AG04450 (cell line): ENCODE results near the gene RETREG2. TPM values are rescaled to one million over a fixed set of nuclear protein-coding genes. Genes with fewer than 3 reads are reported as not detected.

Source experiments
- CTCF ChIA-PET: fragments of 300-600, 350-600 bp; formaldehyde crosslinking; extraction: SDS; loops from one replicate; lab custom pipeline; 2022; ENCODE audit warnings: antibody characterized with exemption, inconsistent platforms; lab: Charles Lee
- POLR2A ChIA-PET: fragments of 350-600 bp; formaldehyde crosslinking; extraction: SDS; loops from one replicate; lab custom pipeline; 2021; ENCODE audit warnings: antibody characterized with exemption, inconsistent platforms; lab: Yijun Ruan, JAX
- DNase-seq: peaks from one replicate; pipeline ENCODE4 v3.0.0-alpha.2; 2011; ENCODE audit warnings: low read depth, low spot score
- H3K27ac ChIP-seq: one replicate; pipeline ENCODE4 v1.5.1; 2012; ENCODE audit warnings: low read depth, low read length, control low read depth
- H3K27me3 ChIP-seq: one replicate; pipeline ENCODE4 v1.6.0; 2012; ENCODE audit warnings: low read length; ENCODE audit not compliant: control insufficient read depth, insufficient read depth
- H3K4me3 ChIP-seq: 2 replicates; pipeline ENCODE4 v1.5.1; 2011; ENCODE audit warnings: mild to moderate bottlenecking, low read depth, low read length, control low read depth
- H3K9me3 ChIP-seq: 2 replicates; pipeline ENCODE4 v1.5.1; 2012; ENCODE audit warnings: low read length; ENCODE audit not compliant: control insufficient read depth, insufficient read depth
- CTCF ChIP-seq: IDR thresholded peaks from 2 replicates; pipeline ENCODE4 v1.5.1; 2011; ENCODE audit warnings: low read depth, low read length, control low read depth, inconsistent platforms
- polyA plus RNA-seq: library from polyadenylated mRNA; depleted of rRNA; stranded (reverse); fragments of >200 nt; gene quantifications from 2 replicates; pipeline ENCODE4 v1.2.3, GENCODE V29; 2011

The RETREG2 gene
- polyA plus RNA-seq, 1 experiment: 71.7 TPM

GRCh38 chr2:219213486-219214071 lies 35.5 kb downstream of the RETREG2 start:
- Histone ChIP-seq H3K9me3 (no peaks in the 10 kb centered on the region; the same call in 1 of the 2 replicates), H3K4me3 (no peak overlapping the region), H3K27ac (no peak overlapping the region), H3K27me3 (no peaks in the 10 kb centered on the region)
- ChIA-PET CTCF (interaction anchor here (2.6 kb wide), 1 partner anchor 82 kb away, joined by 22 read pairs; no protein-coding TSS in a partner anchor), POLR2A (no interaction called here)
- no peak for TF ChIP-seq CTCF
- no peak for DNase-seq

GRCh38 chr2:219214141-219214540 lies 36.1 kb downstream of the RETREG2 start:
- H3K27me3 ChIP-seq: no peaks in the 10 kb centered on the region
- CTCF ChIA-PET: interaction anchor here (2.8 kb wide), 1 partner anchor 81 kb away, joined by 11 read pairs; no protein-coding TSS in a partner anchor
- H3K27ac ChIP-seq: no peak overlapping the region
- no peaks in the 10 kb centered on the region; the same call in 1 of the 2 replicates for H3K9me3 ChIP-seq
- no peak overlapping the region for H3K4me3 ChIP-seq
- POLR2A ChIA-PET: no interaction called here
- TF ChIP-seq CTCF: no peak
- DNase-seq: no peak

GRCh38 chr2:219214786-219215185 lies 36.7 kb downstream of the RETREG2 start:
- Histone ChIP-seq H3K27me3 (no peaks in the 10 kb centered on the region), H3K9me3 (no peaks in the 10 kb centered on the region; the same call in 1 of the 2 replicates), H3K27ac (no peak overlapping the region), H3K4me3 (no peak overlapping the region)
- no peak for DNase-seq
- ChIA-PET CTCF (interaction anchor here (0.9 to 2.8 kb wide), 2 partner anchors 63 to 80 kb away, joined by 3 to 11 read pairs; no protein-coding TSS in a partner anchor), POLR2A (interaction anchor here (1.0 kb wide), 1 partner anchor 8 kb away, joined by 3 read pairs; the partner anchor contains the start of gene ZFAND2B)
- TF ChIP-seq CTCF: no peak

GRCh38 chr2:219215871-219216534 lies 37.9 kb downstream of the RETREG2 start:
- Histone ChIP-seq H3K4me3 (no peak overlapping the region), H3K27ac (no peak overlapping the region), H3K27me3 (no peaks in the 10 kb centered on the region), H3K9me3 (no peaks in the 10 kb centered on the region; the same call in 1 of the 2 replicates)
- ChIA-PET POLR2A (interaction anchor here (1.0 to 4.6 kb wide), 2 partner anchors 9 kb away, joined by 3 to 37 read pairs; partner anchors contain the start of gene ZFAND2B), CTCF (interaction anchor here (1.1 to 2.8 kb wide), 3 partner anchors 45 to 79 kb away, joined by 4 to 11 read pairs (median 4); no protein-coding TSS in a partner anchor)
- no peak for TF ChIP-seq CTCF
- no peak for DNase-seq
